ENCODE measurements around the gene ARG2.

ARG2 gene

DNA sequence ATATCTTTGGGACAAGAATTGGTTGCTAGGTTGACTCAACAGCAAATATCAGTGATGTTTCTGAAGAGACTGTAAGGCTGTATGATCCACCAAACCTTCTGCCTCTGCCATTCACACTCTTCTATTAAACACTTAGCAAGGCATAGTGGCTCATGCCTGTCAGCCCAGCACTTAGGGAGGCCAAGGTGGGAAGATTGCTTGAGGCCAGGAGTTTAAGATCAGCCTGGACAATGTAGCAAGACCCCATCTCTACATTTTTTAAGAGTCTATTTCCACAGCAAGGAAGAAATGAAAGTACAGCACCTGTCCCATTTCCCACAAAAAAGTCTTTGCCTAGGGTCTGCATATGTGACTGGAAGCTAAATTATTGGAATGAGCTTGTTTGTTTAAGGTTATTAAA, 7.8 kb downstream of the ARG2 start:
- no peak for DNase-seq (ENCODE audit: low read depth in 1 of 2, low spot score in 1 of 2)
- in situ Hi-C loops (cut with HindIII; ENCODE audit: low pct_unique_long_range_greater_than_20kb, low sequenced_read_pairs), result no loop called here
- no peak for TF ChIP-seq JUND (IDR thresholded peaks at IDR 0.05; ENCODE audit: low read depth)

DNA sequence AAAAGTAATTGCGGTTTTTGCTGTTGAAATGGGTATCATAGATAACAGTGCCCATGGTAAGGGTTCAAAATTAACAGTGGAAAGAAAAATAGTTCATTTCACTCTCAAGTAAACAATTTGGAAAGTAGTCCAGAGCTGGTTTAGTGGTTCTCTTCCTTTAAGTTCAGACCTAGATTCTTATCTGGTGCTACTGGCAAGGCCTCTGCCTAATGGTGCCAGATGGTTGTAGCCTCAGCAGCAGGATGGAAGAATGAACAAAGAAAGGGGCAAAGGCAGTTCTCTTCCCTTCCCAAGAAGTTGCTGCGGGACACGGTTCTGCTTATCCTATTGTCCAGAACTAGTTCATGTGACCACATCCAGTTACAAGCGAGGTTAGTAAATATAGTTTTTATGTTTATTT, 10.5 kb downstream of the ARG2 start:
- no peak for TF ChIP-seq JUND (IDR thresholded peaks at IDR 0.05; ENCODE audit: low read depth)
- DNase-seq (ENCODE audit: low read depth in 1 of 2, low spot score in 1 of 2), result peak in 1 of 2 experiments; percentile 59
- in situ Hi-C loops (cut with HindIII; ENCODE audit: low pct_unique_long_range_greater_than_20kb, low sequenced_read_pairs), result no loop called here

DNA sequence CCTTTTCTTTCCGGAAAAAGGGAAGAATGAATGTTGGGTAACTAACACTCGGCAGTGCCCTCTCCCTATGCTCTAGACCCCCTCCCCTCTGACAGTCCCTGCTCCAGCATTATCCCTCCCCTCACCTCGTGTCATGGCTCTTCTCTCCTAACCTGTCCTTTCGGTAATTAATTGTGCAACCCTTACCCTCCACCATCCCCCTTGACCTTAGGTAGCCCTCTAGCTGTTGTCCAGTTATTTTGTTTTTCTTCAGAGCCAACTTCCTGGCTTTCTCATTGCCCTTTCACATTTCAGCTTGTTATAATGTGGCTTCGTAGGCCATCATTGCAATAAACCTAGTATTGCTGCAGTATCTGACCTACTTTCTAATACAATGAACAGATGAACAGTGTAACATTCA, 11.2 kb downstream of the ARG2 start:
- DNase-seq (ENCODE audit: low read depth in 1 of 2, low spot score in 1 of 2), result no peak
- no peak for TF ChIP-seq JUND (IDR thresholded peaks at IDR 0.05; ENCODE audit: low read depth)
- in situ Hi-C loops (cut with HindIII; ENCODE audit: low pct_unique_long_range_greater_than_20kb, low sequenced_read_pairs), result no loop called here

DNA sequence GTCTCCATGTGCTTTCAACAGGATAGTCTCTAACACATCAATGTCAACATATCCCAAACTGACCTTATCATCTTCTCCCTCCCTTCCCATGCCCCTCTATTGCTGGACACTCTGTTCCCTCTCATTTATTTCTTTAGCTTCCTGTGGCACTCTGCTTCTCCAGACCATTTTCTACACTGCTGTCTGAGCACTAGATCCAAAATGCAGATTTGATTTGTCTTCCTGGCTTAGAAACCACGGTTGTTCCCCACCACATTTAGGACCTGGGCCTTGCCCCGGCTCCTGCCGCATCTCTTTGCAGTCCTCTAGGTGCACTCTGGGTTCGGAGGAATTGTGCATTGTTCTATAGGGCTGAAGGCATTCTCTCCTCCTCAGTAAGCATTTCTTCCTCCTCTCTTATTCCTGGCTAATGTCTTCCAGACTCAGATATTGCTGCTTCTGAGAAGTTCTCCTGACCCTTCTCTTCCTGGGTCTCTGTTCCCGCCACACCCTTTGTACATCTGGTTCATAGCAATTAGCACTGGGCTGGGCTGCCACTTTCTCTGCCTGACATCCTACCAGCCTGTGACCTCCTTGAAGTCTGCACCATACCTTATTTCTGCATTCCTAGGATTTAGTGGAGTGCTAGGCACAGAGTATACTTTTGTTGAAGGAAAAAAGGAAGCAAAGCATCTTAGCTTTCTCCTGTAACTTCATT, 13.9 kb downstream of the ARG2 start:
- DNase-seq (ENCODE audit: low read depth in 1 of 2, low spot score in 1 of 2), result no peak
- TF ChIP-seq JUND (IDR thresholded peaks at IDR 0.05; ENCODE audit: low read depth), result no peak
- in situ Hi-C loops (cut with HindIII; ENCODE audit: low pct_unique_long_range_greater_than_20kb, low sequenced_read_pairs), result no loop called here

DNA sequence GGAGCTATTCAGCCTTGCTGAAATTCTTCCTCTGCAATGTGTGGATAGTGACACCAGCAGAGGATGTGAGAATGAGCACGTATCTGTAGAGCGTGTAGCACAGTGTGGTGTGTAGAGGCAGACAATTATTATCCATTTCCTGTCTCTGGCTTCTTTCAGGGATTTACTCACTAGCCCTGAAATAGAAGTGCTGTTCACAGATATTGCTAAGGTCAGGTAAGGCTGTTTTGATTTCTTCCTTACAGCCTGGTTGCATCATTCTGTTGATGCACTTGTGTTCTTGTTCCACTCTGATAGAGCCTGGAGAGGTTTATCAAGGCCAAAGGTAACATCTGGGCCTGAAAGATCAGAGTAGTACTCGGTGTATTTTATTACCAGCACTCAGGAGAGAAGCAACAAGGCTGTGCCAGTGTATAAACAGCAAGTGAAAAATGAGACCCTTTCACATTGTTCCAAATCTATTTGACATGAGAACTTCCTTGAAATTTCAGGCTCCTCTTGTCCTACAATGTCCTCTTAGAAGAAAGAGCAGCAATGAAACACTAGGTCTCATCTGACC, 16.7 kb downstream of the ARG2 start:
- no peak for DNase-seq (ENCODE audit: low read depth in 1 of 2, low spot score in 1 of 2)
- TF ChIP-seq JUND (IDR thresholded peaks at IDR 0.05; ENCODE audit: low read depth), result no peak
- in situ Hi-C loops (cut with HindIII; ENCODE audit: low pct_unique_long_range_greater_than_20kb, low sequenced_read_pairs), result no loop called here

DNA sequence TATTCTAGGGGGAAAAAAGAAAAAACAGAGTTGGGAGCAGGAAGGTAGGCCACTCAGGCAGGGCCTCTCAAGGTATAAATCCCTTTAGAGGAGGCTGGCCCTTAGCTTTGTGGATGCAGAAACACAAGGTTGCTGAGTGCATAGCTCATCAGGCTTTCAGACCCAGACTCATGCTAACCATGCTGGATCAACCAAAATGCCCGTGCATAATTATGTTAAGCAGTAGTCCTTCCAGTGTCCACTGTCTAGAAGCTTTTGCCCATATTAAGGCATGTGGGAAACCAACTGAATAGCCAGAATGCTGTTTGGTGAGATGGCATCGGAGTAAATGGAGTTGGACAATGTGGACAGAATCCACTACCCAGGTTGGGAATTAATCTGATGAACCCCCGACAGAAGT, 18.9 kb downstream of the ARG2 start:
- no peak for DNase-seq (ENCODE audit: low read depth in 1 of 2, low spot score in 1 of 2)
- no peak for TF ChIP-seq JUND (IDR thresholded peaks at IDR 0.05; ENCODE audit: low read depth)
- in situ Hi-C loops (cut with HindIII; ENCODE audit: low pct_unique_long_range_greater_than_20kb, low sequenced_read_pairs), result no loop called here

DNA sequence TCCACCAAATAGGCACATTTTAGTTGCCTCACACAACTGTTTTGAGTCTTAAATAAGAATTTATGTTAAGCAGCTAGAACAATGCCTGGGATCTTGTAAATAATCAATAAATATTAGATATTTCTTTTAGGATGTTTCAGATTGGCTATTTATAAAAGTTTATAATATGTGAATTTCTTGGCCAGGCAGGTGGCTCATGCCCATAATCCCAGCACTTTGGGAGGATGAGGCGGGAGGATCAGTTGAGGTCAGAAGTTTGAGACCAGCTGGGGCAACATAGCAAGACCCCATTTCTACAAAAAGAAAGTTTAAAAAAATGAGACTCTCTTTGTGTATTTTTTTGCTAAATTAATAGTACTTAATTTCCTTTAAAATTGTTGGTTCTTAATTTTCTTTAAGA, 21.8 kb downstream of the ARG2 start:
- DNase-seq (ENCODE audit: low read depth in 1 of 2, low spot score in 1 of 2), result no peak
- in situ Hi-C loops (cut with HindIII; ENCODE audit: low pct_unique_long_range_greater_than_20kb, low sequenced_read_pairs), result no loop called here
- no peak for TF ChIP-seq JUND (IDR thresholded peaks at IDR 0.05; ENCODE audit: low read depth)

DNA sequence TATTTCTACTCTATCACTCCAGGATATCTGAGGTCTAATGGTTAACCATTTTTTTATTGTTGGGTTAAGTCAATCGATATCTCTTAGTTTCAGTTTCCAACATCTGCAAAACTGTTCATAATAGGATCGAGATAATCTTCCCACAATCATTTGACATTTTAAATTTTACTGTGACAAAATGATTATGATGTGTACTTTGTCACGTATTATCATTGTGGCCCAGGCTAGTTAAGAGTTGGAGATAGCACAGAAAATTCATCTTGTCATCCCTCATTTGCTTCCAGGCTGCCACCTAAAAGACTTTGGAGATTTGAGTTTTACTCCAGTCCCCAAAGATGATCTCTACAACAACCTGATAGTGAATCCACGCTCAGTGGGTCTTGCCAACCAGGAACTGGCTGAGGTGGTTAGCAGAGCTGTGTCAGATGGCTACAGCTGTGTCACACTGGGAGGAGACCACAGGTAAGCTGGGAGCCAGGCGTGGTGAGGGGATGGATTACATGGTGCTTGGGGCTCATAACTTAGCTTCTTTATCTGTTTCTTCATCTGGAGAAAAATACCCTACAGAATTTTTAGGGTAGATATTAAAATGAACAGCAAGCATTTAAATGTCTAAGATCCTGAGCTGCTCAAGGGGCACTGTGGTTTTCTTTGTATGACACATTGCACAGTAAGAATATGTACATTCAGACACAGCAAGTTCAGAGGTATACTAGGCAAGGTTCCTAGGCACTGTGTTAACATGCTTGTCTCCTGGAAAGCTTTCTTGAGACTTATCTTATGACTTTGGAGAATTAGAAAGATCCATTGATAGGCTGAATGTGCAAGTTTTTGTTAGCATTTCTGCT, 22.4 kb downstream of the ARG2 start:
- in situ Hi-C loops (cut with HindIII; ENCODE audit: low pct_unique_long_range_greater_than_20kb, low sequenced_read_pairs), result no loop called here
- no peak for TF ChIP-seq JUND (IDR thresholded peaks at IDR 0.05; ENCODE audit: low read depth)
- DNase-seq (ENCODE audit: low read depth in 1 of 2, low spot score in 1 of 2), result no peak

DNA sequence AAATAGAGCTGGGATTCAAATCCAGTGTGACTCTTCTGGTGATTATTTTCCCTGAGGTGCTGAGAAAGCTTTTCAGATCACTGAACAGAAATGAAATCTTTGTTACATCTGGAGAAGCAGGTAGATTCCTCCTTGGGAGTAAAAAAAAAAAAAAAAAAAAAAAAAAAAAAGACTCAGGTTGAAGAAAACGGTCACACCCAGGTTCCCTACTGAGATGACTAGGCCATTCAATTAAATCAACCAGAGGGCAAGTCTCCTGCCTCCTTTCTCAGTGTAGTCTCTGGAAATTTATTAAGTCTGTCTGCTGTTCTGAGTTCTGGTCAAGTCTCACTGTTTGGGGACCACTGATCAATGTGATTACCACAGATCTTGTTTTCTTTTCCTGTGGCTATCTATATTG, 24.0 kb downstream of the ARG2 start:
- no peak for DNase-seq (ENCODE audit: low read depth in 1 of 2, low spot score in 1 of 2)
- no peak for TF ChIP-seq JUND (IDR thresholded peaks at IDR 0.05; ENCODE audit: low read depth)
- in situ Hi-C loops (cut with HindIII; ENCODE audit: low pct_unique_long_range_greater_than_20kb, low sequenced_read_pairs), result no loop called here

DNA sequence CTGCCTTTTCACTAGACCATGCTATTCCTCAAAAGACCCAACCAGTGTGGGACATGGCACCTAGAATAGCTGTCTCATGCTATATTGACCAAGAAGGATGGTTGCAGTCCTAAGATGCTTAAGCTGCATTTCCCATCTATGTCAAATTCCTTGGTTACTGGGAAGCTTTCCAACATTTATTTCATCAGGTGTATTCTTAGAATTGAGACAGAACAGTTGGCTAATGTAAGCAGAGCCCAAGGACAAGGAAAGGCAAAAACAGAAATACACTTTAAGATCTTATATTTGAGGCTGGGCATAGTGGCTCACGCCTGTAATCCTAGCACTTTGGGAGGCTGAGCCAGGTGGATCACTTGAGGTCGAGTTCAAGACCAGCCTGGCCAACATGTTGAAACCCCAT, 24.7 kb downstream of the ARG2 start:
- in situ Hi-C loops (cut with HindIII; ENCODE audit: low pct_unique_long_range_greater_than_20kb, low sequenced_read_pairs), result no loop called here
- no peak for TF ChIP-seq JUND (IDR thresholded peaks at IDR 0.05; ENCODE audit: low read depth)
- DNase-seq (ENCODE audit: low read depth in 1 of 2, low spot score in 1 of 2), result no peak

DNA sequence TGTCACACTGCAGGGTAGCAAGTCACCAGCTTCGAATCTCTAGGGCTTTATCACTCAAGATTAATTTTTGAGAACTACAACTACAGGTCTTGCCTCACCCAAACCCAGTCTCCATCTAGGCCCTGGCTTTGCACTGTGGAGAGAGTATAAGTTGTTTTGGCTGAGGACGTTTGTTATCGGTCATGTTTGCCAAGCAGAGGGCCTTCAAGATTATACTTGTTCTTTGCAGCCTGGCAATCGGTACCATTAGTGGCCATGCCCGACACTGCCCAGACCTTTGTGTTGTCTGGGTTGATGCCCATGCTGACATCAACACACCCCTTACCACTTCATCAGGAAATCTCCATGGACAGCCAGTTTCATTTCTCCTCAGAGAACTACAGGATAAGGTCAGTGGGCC, 25.7 kb downstream of the ARG2 start:
- in situ Hi-C loops (cut with HindIII; ENCODE audit: low pct_unique_long_range_greater_than_20kb, low sequenced_read_pairs), result no loop called here

DNA sequence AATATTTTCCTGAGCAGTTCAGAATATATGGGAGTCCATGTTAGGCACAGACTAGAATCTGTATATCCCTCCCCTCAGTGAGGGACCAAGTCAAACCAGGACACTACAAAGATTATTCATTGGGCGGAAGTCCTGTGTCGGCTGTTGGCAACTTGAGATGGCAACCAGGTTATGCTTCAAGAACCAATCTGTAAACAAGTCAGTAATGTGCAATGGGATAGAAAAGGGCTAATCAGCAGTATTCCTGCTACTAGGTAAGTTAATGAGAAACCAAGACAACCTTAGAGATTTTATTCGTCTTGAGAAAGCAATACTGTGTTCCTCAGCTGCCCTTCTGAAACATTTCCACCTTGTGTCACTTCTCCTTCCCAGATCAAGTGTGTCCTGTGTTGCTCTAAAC, 26.4 kb downstream of the ARG2 start:
- no peak for DNase-seq (ENCODE audit: low read depth in 1 of 2, low spot score in 1 of 2)
- in situ Hi-C loops (cut with HindIII; ENCODE audit: low pct_unique_long_range_greater_than_20kb, low sequenced_read_pairs), result no loop called here
- no peak for TF ChIP-seq JUND (IDR thresholded peaks at IDR 0.05; ENCODE audit: low read depth)

More for the DNA sequence above, 25.7 kb downstream of the ARG2 start:
- DNase-seq (ENCODE audit: low read depth in 1 of 2, low spot score in 1 of 2), result no peak
- no peak for TF ChIP-seq JUND (IDR thresholded peaks at IDR 0.05; ENCODE audit: low read depth)

DNA sequence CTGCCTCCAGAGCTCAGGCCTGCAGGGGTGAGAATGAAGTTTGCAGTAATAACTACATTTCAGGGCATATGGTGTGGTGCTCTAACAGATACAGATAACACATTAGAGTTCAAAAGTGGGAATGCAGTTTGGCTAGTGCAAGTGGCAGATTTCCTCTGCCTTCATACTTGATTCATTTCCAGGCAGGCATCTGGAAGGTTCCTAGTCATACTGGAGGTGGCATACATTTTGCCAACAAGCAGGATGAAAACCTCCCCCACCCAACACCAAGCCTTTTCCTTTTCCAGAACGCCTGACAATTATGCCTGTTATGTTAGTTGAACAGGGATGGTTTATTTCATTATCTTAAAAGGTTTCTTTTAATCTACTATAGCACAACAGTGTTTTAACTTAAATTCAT, 30.4 kb downstream of the ARG2 start:
- DNase-seq (ENCODE audit: low read depth in 1 of 2, low spot score in 1 of 2), result no peak
- in situ Hi-C loops (cut with HindIII; ENCODE audit: low pct_unique_long_range_greater_than_20kb, low sequenced_read_pairs), result no loop called here
- TF ChIP-seq JUND (IDR thresholded peaks at IDR 0.05; ENCODE audit: low read depth), result no peak

Data from T47D (cell line).